Upper lobe of right lung (tissue), 1 donor: ENCODE data around the gene RAB6B. TPM values are rescaled to one million over a fixed set of nuclear protein-coding genes. Genes with fewer than 3 reads are reported as not detected.

Experiments used
- ATAC-seq: fragments of 200-7000 bp; cut with Tn5 transposase; one replicate; pipeline ENCODE4 v1.9.1; 2020; ENCODE audit warnings: mild to moderate bottlenecking, moderate library complexity
- DNase-seq: peaks from one replicate; pipeline ENCODE4 v3.0.0-alpha.2; 2020
- H3K27ac ChIP-seq: fragments of 200-600 bp; one replicate; pipeline ENCODE4 v1.8.0; 2022
- H3K27me3 ChIP-seq: fragments of 200-600 bp; one replicate; pipeline ENCODE4 v1.8.0; 2022; ENCODE audit warnings: mild to moderate bottlenecking
- H3K36me3 ChIP-seq: fragments of 200-600 bp; one replicate; pipeline ENCODE4 v1.8.0; 2022
- H3K4me1 ChIP-seq: fragments of 200-600 bp; one replicate; pipeline ENCODE4 v1.8.0; 2022
- H3K4me3 ChIP-seq: fragments of 200-600 bp; one replicate; pipeline ENCODE4 v1.8.0; 2022; ENCODE audit warnings: mild to moderate bottlenecking
- H3K9me3 ChIP-seq: fragments of 200-600 bp; one replicate; pipeline ENCODE4 v1.8.0; 2022
- intact Hi-C: fragments of 100-400 bp; cut with DNase I; formaldehyde crosslinking; loops from one replicate; pipeline ENCODE4 v1.11.0; 2022
- total RNA-seq: library from RNA; stranded (reverse); fragmentation: NEBNext Ultra II Directional; extraction: Animal tissue kit (Norgen Biotek cat#: 25700); gene quantifications from one replicate; pipeline ENCODE4 v1.2.1, GENCODE V29; 2021
- TF ChIP-seq, protein P1 (sequence below): fragments of 200-600 bp; IDR thresholded peaks from one replicate; pipeline ENCODE4 v1.8.0; 2022; ENCODE audit warnings: antibody characterized with exemption
- donor health status: DM: no; HTN: yes; CAD: no; lungs with severe emphysema.

The RAB6B gene
- total RNA-seq, 1 donor from 2014 or later, result 7.4 TPM

- TF ChIP-seq, protein P1, sequence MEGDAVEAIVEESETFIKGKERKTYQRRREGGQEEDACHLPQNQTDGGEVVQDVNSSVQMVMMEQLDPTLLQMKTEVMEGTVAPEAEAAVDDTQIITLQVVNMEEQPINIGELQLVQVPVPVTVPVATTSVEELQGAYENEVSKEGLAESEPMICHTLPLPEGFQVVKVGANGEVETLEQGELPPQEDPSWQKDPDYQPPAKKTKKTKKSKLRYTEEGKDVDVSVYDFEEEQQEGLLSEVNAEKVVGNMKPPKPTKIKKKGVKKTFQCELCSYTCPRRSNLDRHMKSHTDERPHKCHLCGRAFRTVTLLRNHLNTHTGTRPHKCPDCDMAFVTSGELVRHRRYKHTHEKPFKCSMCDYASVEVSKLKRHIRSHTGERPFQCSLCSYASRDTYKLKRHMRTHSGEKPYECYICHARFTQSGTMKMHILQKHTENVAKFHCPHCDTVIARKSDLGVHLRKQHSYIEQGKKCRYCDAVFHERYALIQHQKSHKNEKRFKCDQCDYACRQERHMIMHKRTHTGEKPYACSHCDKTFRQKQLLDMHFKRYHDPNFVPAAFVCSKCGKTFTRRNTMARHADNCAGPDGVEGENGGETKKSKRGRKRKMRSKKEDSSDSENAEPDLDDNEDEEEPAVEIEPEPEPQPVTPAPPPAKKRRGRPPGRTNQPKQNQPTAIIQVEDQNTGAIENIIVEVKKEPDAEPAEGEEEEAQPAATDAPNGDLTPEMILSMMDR, result no peak
- H3K9me3 ChIP-seq, result no peaks in the 10 kb centered on the region
- no peak overlapping the region for H3K27ac ChIP-seq
- intact Hi-C loops, result no loop called here
- H3K36me3 ChIP-seq, result no peaks in the 10 kb centered on the region
- no peaks in the 10 kb centered on the region for H3K4me1 ChIP-seq
- no peak overlapping the region for H3K4me3 ChIP-seq
- H3K27me3 ChIP-seq, result no peaks in the 10 kb centered on the region
- DNase-seq, result no peak
- ATAC-seq, result no peak
Observed at GRCh38 chr3:133870822-133871221, 24.9 kb downstream of the RAB6B start.

GRCh38 chr3:133869586-133869985 is 26.1 kb downstream of the RAB6B start:
- no peak overlapping the region for H3K4me3 ChIP-seq
- no peaks in the 10 kb centered on the region for H3K9me3 ChIP-seq
- TF ChIP-seq, protein P1, result no peak
- no peaks in the 10 kb centered on the region for H3K36me3 ChIP-seq
- H3K4me1 ChIP-seq, result no peaks in the 10 kb centered on the region
- intact Hi-C loops, result no loop called here
- no peak overlapping the region for H3K27ac ChIP-seq
- DNase-seq (no peak), ATAC-seq (no peak)
- H3K27me3 ChIP-seq, result no peaks in the 10 kb centered on the region

GRCh38 chr3:133868758-133869475 is 26.8 kb downstream of the RAB6B start:
- no peak overlapping the region for H3K4me3 ChIP-seq
- no peak for ATAC-seq
- H3K27ac ChIP-seq, result no peak overlapping the region
- TF ChIP-seq, protein P1, result no peak
- intact Hi-C loops, result no loop called here
- DNase-seq, result peak; percentile 38
- no peaks in the 10 kb centered on the region for H3K9me3 ChIP-seq
- H3K4me1 ChIP-seq, result no peaks in the 10 kb centered on the region
- H3K27me3 ChIP-seq, result no peaks in the 10 kb centered on the region
- H3K36me3 ChIP-seq, result no peaks in the 10 kb centered on the region

DNA sequence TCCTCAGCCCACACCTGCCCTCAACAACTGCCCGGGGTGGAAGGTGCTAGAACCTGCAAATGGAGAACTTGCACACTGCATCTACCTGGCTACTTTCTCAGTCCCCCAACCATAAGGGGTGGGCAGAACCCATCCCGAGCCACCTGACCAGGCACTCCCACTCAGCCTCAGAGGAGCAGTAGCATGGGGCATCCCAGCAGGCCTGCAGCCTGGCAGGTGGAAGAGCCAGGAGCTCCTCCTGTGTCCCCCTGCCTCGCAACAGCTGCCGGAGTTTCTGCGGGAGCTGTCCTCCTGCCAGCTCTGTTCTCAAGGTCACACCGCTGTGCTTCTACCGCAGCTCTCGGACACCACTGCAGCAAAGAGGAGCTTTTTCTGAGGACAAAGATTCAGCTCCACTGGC is 27.5 kb downstream of the RAB6B start:
- H3K27ac ChIP-seq, result no peak overlapping the region
- ATAC-seq (no peak), DNase-seq (peak; percentile 37)
- intact Hi-C loops, result no loop called here
- H3K36me3 ChIP-seq, result no peaks in the 10 kb centered on the region
- no peak overlapping the region for H3K4me3 ChIP-seq
- H3K4me1 ChIP-seq, result no peaks in the 10 kb centered on the region
- TF ChIP-seq, protein P1, result no peak
- no peaks in the 10 kb centered on the region for H3K9me3 ChIP-seq
- no peaks in the 10 kb centered on the region for H3K27me3 ChIP-seq

DNA sequence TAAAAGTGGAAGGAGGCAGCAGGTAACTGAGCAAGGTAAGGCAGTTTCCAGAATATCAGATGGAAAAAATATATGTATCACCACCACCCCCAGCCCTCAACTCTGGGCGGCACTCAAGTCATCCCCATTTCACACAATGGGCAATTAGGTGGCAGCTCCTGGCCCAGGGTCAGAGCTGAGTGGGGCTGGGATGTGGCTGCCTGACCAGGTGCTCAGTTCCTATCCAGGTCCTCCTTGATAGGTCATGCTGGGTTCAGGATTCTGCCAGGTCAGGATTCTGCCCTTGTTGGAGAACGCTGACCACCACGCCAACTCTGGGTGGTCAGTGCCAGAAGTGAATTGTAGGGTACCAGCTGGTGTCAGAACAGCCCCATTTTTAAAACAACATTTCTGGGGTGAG is 29.5 kb downstream of the RAB6B start:
- TF ChIP-seq, protein P1, result no peak
- H3K27me3 ChIP-seq, result no peaks in the 10 kb centered on the region
- no peak overlapping the region for H3K27ac ChIP-seq
- no peaks in the 10 kb centered on the region for H3K4me1 ChIP-seq
- ATAC-seq (no peak), DNase-seq (peak; percentile 25)
- H3K9me3 ChIP-seq, result no peaks in the 10 kb centered on the region
- intact Hi-C loops, result no loop called here
- H3K36me3 ChIP-seq, result no peaks in the 10 kb centered on the region
- H3K4me3 ChIP-seq, result no peak overlapping the region
